Sigmoid colon (tissue), 7 donors: Measurements from ENCODE around the gene C1orf21. TPM values are rescaled to one million over a fixed set of nuclear protein-coding genes. Genes with fewer than 3 reads are reported as not detected.
A peak's percentile ranks its signal among the peaks of the same experiment; 100 is the strongest.

Experiments used
- DNase-seq: peaks from one replicate; pipeline ENCODE4 v3.0.0-alpha.2; 2019
- H3K27ac ChIP-seq, 4 donors: fragments of 200-600 bp; sonication (generic); one replicate each; pipeline ENCODE4 v1.5.1; 2016 to 2019; ENCODE audit warnings: mild to moderate bottlenecking in 1 of 4
- H3K27me3 ChIP-seq, 3 donors: fragments of 200-600 bp; sonication (generic); one replicate each; pipeline ENCODE4 v1.5.1; 2019; ENCODE audit warnings: mild to moderate bottlenecking in 1 of 3
- H3K36me3 ChIP-seq, 4 donors: fragments of 200-600 bp; sonication (generic); one replicate each; pipeline ENCODE4 v1.5.1; 2016 to 2019
- H3K4me1 ChIP-seq, 4 donors: fragments of 200-600 bp; sonication (generic); one replicate each; pipeline ENCODE4 v1.5.1; 2017 to 2019
- H3K4me3 ChIP-seq, 4 donors: fragments of 200-600 bp; sonication (generic); one replicate each; pipeline ENCODE4 v1.5.1; 2017 to 2019; ENCODE audit warnings: mild to moderate bottlenecking in 2 of 4, moderate library complexity in 1 of 4
- H3K9me3 ChIP-seq, 4 donors: fragments of 200-600 bp in 3 of 4; sonication (generic) in 3 of 4; one replicate each; pipeline versions ENCODE4 v1.5.1 to v1.6.1; 2013 to 2019
- CTCF ChIP-seq, 4 experiments: fragments of 450-650 bp in 3 of 4; fragments of 200-600 bp in 1 of 4; IDR thresholded peaks; one replicate each; pipeline ENCODE4 v1.5.1; 2016 to 2019; ENCODE audit warnings: antibody characterized with exemption in 4 of 4, mild to moderate bottlenecking in 3 of 4, moderate library complexity in 2 of 4
- EP300 ChIP-seq, 4 donors: sonication (generic); formaldehyde crosslinking; IDR thresholded peaks; one replicate each; pipeline ENCODE4 v1.6.1; 2017; ENCODE audit warnings: antibody characterized with exemption in 4 of 4
- POLR2A ChIP-seq, 2 donors: fragments of 450-650 bp; IDR thresholded peaks; one replicate each; pipeline ENCODE4 v1.6.1; 2016; ENCODE audit warnings: antibody characterized with exemption in 2 of 2, mild to moderate bottlenecking in 2 of 2, moderate library complexity in 2 of 2
- POLR2AphosphoS5 ChIP-seq, 4 donors: sonication (generic); formaldehyde crosslinking; IDR thresholded peaks; one replicate each; pipeline ENCODE4 v1.6.1; 2017; ENCODE audit warnings: antibody characterized with exemption in 4 of 4
- WGBS, 2 donors: extraction: QIAGEN DNeasy Blood & Tissue Kit; methylation state at CpG; one replicate each; pipeline ENCODE4 v1.1.7; 2013; 5-methylcytosine and 5-hydroxymethylcytosine counted together
- intact Hi-C: fragments of 100-400 bp; cut with DNase I; formaldehyde crosslinking; loops from one replicate; pipeline ENCODE4 v1.15.1; 2023
- polyA plus RNA-seq, 3 donors: library from polyadenylated mRNA; stranded (reverse); fragments of 200-250 nt; gene quantifications; one replicate each; pipeline ENCODE4 v1.2.3, GENCODE V29; 2013
- total RNA-seq, 4 donors: library from RNA; depleted of rRNA; stranded (reverse); fragments of >200 nt; gene quantifications; one replicate each; pipeline ENCODE4 v1.1.0, GENCODE V29; 2016
- donor health status: healthy with polysubstance abuse.
- donor health status: Bipolar disorder and iron deficiency.
- donor health status: healthy.

Gene C1orf21
- total and polyA plus RNA-seq, 7 donors = 39.5 to 109 (median 80.0) TPM

- WGBS, 2 donors = 67 to 79% methylated on average over 4 of the region's 4 CpGs
- no peak overlapping the region for H3K27ac ChIP-seq
- H3K27me3 ChIP-seq = no peaks in the 10 kb centered on the region
- TF ChIP-seq POLR2AphosphoS5 (IDR thresholded peaks at IDR 0.05) (no peak), CTCF (IDR thresholded peaks at IDR 0.05) (no peak), POLR2A (IDR thresholded peaks at IDR 0.05) (no peak), EP300 (IDR thresholded peaks at IDR 0.05) (no peak)
- DNase-seq = no peak
- H3K36me3 ChIP-seq = no peaks in the 10 kb centered on the region
- H3K4me3 ChIP-seq = no peak overlapping the region
- H3K9me3 ChIP-seq = no peaks in the 10 kb centered on the region
- intact Hi-C loops = no loop called here
- H3K4me1 ChIP-seq = peaks cover 0 to 8% (median 2%) of the 10 kb centered on the region in 4 donors
Observed at GRCh38 chr1:184569106-184569505, 182.3 kb downstream of the C1orf21 start.

- peak overlapping the region; percentile 32 to 51 (median 50) for H3K27ac ChIP-seq
- H3K9me3 ChIP-seq = no peaks in the 10 kb centered on the region
- intact Hi-C loops = no loop called here
- no peaks in the 10 kb centered on the region for H3K27me3 ChIP-seq
- no peaks in the 10 kb centered on the region for H3K36me3 ChIP-seq
- H3K4me3 ChIP-seq = no peak overlapping the region
- WGBS, 2 donors = 85 to 90% methylated on average over 8 of the region's 8 CpGs
- H3K4me1 ChIP-seq = peaks cover 0 to 12% (median 0%) of the 10 kb centered on the region in 4 donors
- no peak for TF ChIP-seq CTCF (IDR thresholded peaks at IDR 0.05)
- no peak for TF ChIP-seq POLR2AphosphoS5 (IDR thresholded peaks at IDR 0.05)
- no peak for DNase-seq
Observed at GRCh38 chr1:184574588-184574987, 187.8 kb downstream of the C1orf21 start.

GRCh38 chr1:184576822-184577221 is 190.0 kb downstream of the C1orf21 start:
- H3K36me3 ChIP-seq = no peaks in the 10 kb centered on the region
- no peak for TF ChIP-seq POLR2AphosphoS5 (IDR thresholded peaks at IDR 0.05)
- TF ChIP-seq CTCF (IDR thresholded peaks at IDR 0.05) = no peak
- TF ChIP-seq POLR2A (IDR thresholded peaks at IDR 0.05) = no peak
- no peak for TF ChIP-seq EP300 (IDR thresholded peaks at IDR 0.05)
- no peak for DNase-seq
- H3K9me3 ChIP-seq = no peaks in the 10 kb centered on the region
- peak overlapping the region; percentile 19 to 56 (median 51) for H3K27ac ChIP-seq
- H3K4me3 ChIP-seq = no peak overlapping the region
- WGBS, 2 donors = 87 to 92% methylated on average over 6 of the region's 6 CpGs
- intact Hi-C loops = no loop called here
- H3K4me1 ChIP-seq = peaks cover 0 to 12% (median 0%) of the 10 kb centered on the region in 4 donors
- H3K27me3 ChIP-seq = no peaks in the 10 kb centered on the region

GRCh38 chr1:184577319-184577718 is 190.5 kb downstream of the C1orf21 start:
- intact Hi-C loops = no loop called here
- no peaks in the 10 kb centered on the region for H3K9me3 ChIP-seq
- DNase-seq = no peak
- 85 to 93% methylated on average over 6 of the region's 6 CpGs for WGBS, 2 donors
- peak overlapping the region; percentile 19 to 56 (median 51) for H3K27ac ChIP-seq
- H3K4me1 ChIP-seq = peaks cover 0 to 12% (median 0%) of the 10 kb centered on the region in 4 donors
- H3K4me3 ChIP-seq = no peak overlapping the region
- no peaks in the 10 kb centered on the region for H3K27me3 ChIP-seq
- TF ChIP-seq POLR2AphosphoS5 (IDR thresholded peaks at IDR 0.05) (peak in 1 of 4 donors; percentile 14), POLR2A (IDR thresholded peaks at IDR 0.05) (no peak)
- H3K36me3 ChIP-seq = no peaks in the 10 kb centered on the region

GRCh38 chr1:184582411-184582810 is 195.6 kb downstream of the C1orf21 start:
- Histone ChIP-seq H3K27ac (no peak overlapping the region), H3K4me1 (peaks cover 0 to 6% (median 0%) of the 10 kb centered on the region in 4 donors), H3K9me3 (no peaks in the 10 kb centered on the region), H3K4me3 (no peak overlapping the region), H3K27me3 (no peaks in the 10 kb centered on the region), H3K36me3 (no peaks in the 10 kb centered on the region)
- no peak for DNase-seq
- TF ChIP-seq EP300 (IDR thresholded peaks at IDR 0.05) = no peak
- TF ChIP-seq CTCF (IDR thresholded peaks at IDR 0.05) = no peak
- TF ChIP-seq POLR2A (IDR thresholded peaks at IDR 0.05) = no peak
- no peak for TF ChIP-seq POLR2AphosphoS5 (IDR thresholded peaks at IDR 0.05)
- intact Hi-C loops = no loop called here
- WGBS, 2 donors = 78 to 82% methylated on average over 2 of the region's 2 CpGs
